GM18858 (cell line): Measurements from ENCODE around the gene SLC43A1.
"Not testable (repeated sequence)": the region's sequence is repeated elsewhere in the genome, so short reads cannot be mapped to it uniquely, and the experiment has no call there.

ENCODE experiments used
- ATAC-seq: cut with Tn5 transposase; IDR thresholded peaks from one replicate; pipeline ENCODE4 v1.9.1; 2021; ENCODE audit not compliant: unreplicated experiment

The SLC43A1 gene

GRCh38 chr11:57515332-57516060 is at the start of gene SLC43A1:
Gene SLC43A1, minus strand, starts transcription at chr11:57515702. Its CDS starts 1,591 bp downstream, at chr11:57514111.
- no peak for ATAC-seq

- ATAC-seq, result no peak
These were observed 47.1 kb upstream of the SLC43A1 start for GRCh38 chr11:57562596-57562995.

- ATAC-seq, result no peak
These were observed 44.6 kb upstream of the SLC43A1 start for GRCh38 chr11:57560146-57560545.

GRCh38 chr11:57556041-57556440 is 40.5 kb upstream of the SLC43A1 start:
- ATAC-seq, result no peak

GRCh38 chr11:57555393-57555792 is 39.9 kb upstream of the SLC43A1 start:
- ATAC-seq, result no peak

GRCh38 chr11:57552479-57552878 is 37.0 kb upstream of the SLC43A1 start:
- no peak for ATAC-seq

GRCh38 chr11:57551941-57552340 is 36.4 kb upstream of the SLC43A1 start:
- ATAC-seq, result no peak

- no peak for ATAC-seq
These were observed 34.5 kb upstream of the SLC43A1 start for GRCh38 chr11:57549983-57550382.

- ATAC-seq, result peak; percentile 92
These were observed 32.4 kb upstream of the SLC43A1 start for GRCh38 chr11:57547854-57548377.

GRCh38 chr11:57546869-57547475 is 31.5 kb upstream of the SLC43A1 start:
- peak; percentile 41 for ATAC-seq

- no peak for ATAC-seq
These were observed 30.9 kb upstream of the SLC43A1 start for GRCh38 chr11:57546451-57546850.

GRCh38 chr11:57545883-57546282 is 30.4 kb upstream of the SLC43A1 start:
- ATAC-seq, result no peak

- ATAC-seq, result no peak
These were observed 29.1 kb upstream of the SLC43A1 start for GRCh38 chr11:57544566-57544965.

- ATAC-seq, result no peak
These were observed 28.1 kb upstream of the SLC43A1 start for GRCh38 chr11:57543593-57543992.

- no peak for ATAC-seq
These were observed 27.1 kb upstream of the SLC43A1 start for GRCh38 chr11:57542582-57542981.

GRCh38 chr11:57541169-57541568 is 25.7 kb upstream of the SLC43A1 start:
- ATAC-seq, result no peak

- ATAC-seq, result no peak
These were observed 23.8 kb upstream of the SLC43A1 start for GRCh38 chr11:57539342-57539741.

- ATAC-seq, result no peak
These were observed 21.6 kb upstream of the SLC43A1 start, which contains the start of gene SMTNL1 for GRCh38 chr11:57536947-57537619. Gene SMTNL1, plus strand, starts transcription at chr11:57537595. Its CDS starts 5,048 bp downstream, at chr11:57542643.

- ATAC-seq, result not testable (repeated sequence)
These were observed 18.9 kb upstream of the SLC43A1 start for GRCh38 chr11:57534449-57534848.

GRCh38 chr11:57530596-57531507 is 15.3 kb upstream of the SLC43A1 start, which contains the start of gene TIMM10:
Gene TIMM10, minus strand, starts transcription at chr11:57530754. Its CDS starts 565 bp downstream, at chr11:57530189.
- peak; percentile 99 for ATAC-seq

- ATAC-seq, result no peak
These were observed 14.7 kb upstream of the SLC43A1 start for GRCh38 chr11:57530215-57530595.
